Measurements from ENCODE around the gene GRID2.
"Not testable (repeated sequence)": the region's sequence is repeated elsewhere in the genome, so short reads cannot be mapped to it uniquely, and the experiment has no call there.

Gene GRID2

GRCh38 chr4:92444143-92444843 is 140.5 kb downstream of the GRID2 start:
- DNase-seq, result not testable (repeated sequence)

DNA sequence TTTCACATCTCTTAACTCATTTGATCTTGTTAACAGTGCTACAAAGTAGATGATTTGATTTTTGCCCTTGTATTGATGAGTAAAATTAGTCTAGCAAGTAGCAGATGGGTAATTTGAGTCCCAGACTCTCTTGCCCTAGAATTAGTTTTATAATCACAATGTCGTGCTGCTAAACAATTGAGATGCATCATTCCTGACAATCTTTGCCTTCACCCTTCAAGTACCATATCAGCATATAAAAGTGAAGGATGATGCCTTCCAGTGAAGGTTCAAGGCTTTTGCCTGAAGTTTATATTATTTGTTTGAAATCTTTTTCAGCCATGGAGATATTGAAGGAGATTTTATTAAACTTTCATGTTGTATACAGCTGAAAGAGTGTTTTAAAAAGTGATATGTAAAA is 141.4 kb downstream of the GRID2 start:
- no peak for DNase-seq

DNA sequence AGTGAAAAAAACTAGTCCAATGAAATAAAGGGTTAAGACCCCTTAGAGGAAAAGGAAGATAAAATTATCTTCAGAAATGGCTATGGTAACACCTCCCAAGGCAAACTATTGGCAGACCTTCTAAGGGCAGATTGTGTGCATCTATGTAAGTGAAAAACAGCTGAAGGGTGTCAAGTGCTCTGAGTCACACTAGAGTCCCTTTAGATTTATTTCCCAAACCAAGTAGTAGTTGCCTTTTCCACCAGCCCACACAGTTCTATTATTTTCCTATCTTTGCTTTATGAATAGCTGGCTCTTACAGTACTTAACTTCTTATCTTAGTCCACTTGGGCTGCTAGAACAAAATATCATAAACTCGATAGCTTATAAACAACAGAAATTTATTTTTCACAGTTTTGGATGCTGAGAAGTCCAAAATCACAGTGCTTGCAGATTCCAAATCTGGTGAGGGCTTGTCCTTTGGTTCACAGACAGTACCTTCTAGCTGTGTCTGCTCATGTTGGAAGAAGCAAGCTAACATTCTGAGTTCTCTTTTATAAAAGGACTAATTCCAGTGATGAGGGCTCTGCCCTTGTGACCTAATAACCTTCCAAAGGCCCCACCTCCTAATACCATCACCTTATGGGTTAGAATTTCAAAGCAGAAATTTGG is 143.6 kb downstream of the GRID2 start:
- no peak for DNase-seq

GRCh38 chr4:92448176-92448575 is 144.4 kb downstream of the GRID2 start:
- DNase-seq, result not testable (repeated sequence)

DNA sequence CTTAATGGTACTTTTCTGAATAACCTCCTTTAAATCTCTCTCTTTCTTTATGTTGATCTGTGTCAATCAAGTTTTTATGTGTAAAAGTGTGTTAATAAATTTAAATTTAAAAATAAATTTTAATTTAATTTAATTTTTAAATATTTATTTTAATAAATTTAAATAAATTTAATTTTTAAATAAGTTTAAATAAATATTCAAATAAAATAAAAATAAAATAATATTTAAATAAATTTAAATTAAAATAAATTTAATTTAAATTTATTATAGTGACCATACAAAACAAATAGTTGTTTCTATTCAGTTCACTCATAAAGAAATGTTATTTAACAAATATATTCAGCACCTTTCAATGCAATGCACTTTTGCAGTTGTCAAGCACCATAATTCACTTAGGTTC is 146.9 kb downstream of the GRID2 start:
- DNase-seq, result no peak

DNA sequence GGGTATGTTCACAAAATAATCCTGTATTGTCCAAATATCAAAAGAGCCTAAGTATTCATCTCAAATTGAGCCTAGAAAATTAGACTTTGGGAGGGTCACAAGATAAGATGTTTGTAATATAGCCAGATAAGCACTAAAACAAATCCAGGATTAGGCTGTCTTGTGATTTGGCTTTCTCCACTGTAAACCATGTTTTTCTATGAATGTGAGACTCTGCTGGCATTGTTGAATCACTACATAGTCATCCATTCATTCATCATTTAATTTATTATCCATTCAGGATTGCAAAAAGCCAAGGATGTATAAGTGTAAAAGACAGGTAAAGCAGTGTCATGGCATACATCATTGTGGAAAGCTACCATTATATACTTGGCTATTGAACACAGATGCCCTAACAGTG is 148.0 kb downstream of the GRID2 start:
- DNase-seq, result no peak

GRCh38 chr4:92452383-92452782 is 148.6 kb downstream of the GRID2 start:
- not testable (repeated sequence) for DNase-seq

GRCh38 chr4:92455329-92455839 is 151.6 kb downstream of the GRID2 start:
- no peak for DNase-seq

DNA sequence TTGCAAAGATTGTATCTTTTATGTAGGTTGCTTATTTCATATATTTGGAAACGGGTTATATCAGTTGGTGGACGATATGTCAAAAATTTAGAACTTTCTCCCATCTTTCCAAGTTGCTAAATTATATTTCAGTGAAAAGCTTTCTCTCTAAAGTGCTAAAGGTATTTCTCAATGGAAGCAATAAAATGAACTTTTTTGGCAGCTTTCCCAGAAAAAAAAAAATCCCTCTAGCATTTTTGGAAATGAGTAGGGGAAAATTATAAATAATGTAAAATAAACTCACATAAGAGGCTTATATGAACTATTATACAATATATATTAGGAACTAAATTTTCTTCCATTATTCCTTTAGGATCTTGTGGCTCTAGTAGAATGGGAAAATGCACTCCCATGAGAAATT is 152.2 kb downstream of the GRID2 start:
- no peak for DNase-seq

- no peak for DNase-seq
Measured at GRCh38 chr4:92461732-92462131, 158.0 kb downstream of the GRID2 start.

- no peak for DNase-seq
Measured at GRCh38 chr4:92477298-92477697, 173.5 kb downstream of the GRID2 start.

GRCh38 chr4:92483341-92483740 is 179.6 kb downstream of the GRID2 start:
- DNase-seq, result no peak

GRCh38 chr4:92488496-92488895 is 184.7 kb downstream of the GRID2 start:
- DNase-seq, result no peak

DNA sequence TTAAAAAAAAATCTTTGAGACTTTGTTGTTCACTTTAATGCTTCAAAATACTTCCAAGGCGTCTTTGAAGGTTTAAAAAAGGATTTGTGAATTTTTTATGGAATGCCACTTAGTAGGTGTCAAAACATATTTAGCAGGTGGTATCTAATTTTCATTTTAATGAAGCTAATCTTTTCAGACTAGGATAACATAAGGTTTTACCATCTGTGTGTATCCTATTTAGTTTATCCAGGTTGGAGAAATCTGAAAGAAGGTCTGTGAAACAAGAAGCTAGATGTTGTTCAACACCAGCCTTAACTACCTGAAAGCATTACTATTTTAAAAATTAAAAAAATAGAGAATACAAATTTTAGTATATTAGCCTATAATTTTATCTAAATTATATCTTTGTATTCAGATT is 193.4 kb downstream of the GRID2 start:
- DNase-seq, result no peak

GRCh38 chr4:92501456-92501855 is 197.7 kb downstream of the GRID2 start:
- no peak for DNase-seq

DNA sequence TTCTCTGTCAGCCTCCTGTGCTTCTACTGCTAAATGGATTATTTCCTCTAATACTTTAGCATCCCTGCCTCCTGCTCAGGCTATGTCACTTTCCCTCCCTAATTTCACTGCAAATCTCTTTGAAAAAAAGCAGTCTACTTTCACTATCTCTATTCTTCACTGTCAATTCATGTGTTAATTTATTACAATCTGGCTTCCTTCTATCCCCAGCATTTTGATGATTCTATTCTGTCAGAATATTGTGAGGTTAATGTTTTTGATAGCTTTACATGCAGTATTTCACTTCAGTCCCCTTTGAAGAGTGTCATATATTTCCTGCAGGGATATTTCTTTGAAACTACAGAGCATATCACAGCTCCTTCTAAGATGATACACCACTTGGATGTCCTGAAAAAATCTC is 203.2 kb downstream of the GRID2 start:
- no peak for DNase-seq

DNA sequence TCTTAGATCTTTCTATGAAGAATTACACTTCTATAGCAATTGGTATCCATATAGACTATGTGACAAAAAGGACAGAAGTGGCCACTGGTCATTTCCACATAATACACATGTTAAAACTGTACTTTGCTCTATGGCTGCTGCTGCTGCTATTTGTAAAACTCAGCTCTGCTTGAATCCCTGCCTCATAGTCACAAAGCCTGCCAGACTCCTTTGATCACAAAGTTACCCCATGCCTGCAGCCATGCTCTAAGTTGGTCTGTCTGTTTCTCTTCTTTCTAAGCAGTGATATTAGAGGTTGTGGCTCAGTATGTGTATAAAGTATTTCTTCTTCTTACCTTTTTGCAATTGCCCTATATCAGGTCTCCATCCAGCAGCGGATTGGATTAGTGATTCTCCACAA is 210.9 kb downstream of the GRID2 start:
- DNase-seq, result no peak

GRCh38 chr4:92516450-92516849 is 212.7 kb downstream of the GRID2 start:
- DNase-seq, result no peak

DNA sequence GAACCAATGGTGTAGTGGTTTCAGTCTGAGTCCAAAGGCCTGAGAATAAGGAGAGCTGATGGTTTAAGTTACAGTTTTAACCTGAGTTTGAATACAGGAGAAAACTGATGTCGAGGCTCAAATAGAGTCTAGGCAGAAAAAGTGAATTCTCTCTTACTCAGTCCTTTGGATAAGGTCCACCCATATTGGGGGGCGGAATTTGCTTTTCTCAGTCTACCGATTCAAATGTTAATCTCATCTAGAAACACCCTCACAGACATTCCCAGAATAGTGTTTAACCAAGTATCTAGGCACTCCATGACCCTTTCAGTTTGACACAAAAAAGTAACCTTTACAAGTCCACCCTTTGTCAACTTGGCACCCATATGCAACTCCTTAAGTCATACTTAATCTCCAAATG is 216.0 kb downstream of the GRID2 start:
- DNase-seq, result no peak

DNA sequence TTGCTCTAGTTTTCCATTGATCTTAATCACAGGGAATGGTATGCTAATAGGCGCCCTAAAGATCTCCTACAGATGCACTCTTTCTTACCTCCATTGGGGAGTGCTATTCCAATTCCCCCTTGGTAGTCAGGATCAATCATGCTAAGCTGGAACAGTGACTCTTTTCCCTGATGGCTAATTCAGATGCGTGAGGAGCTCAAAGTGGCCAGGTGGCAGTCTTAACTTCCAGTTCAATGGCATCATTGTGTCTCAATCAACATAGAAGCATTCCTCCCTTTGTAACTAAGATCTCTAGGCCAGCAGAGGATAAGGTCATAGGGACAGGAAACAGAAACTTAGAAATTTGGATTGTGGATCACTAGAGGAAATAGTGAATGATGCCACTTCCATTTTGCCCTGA is 216.8 kb downstream of the GRID2 start:
- DNase-seq, result no peak

- DNase-seq, result no peak
Measured at GRCh38 chr4:92521941-92522340, 218.2 kb downstream of the GRID2 start.

- no peak for DNase-seq
Measured at GRCh38 chr4:92522356-92522755, 218.6 kb downstream of the GRID2 start.

GRCh38 chr4:92524131-92524530 is 220.4 kb downstream of the GRID2 start:
- DNase-seq, result no peak

- DNase-seq, result no peak
Measured at GRCh38 chr4:92528541-92528940, 224.8 kb downstream of the GRID2 start.

- DNase-seq, result no peak
Measured at GRCh38 chr4:92529510-92529909, 225.7 kb downstream of the GRID2 start.

All from right forelimb (tissue), 1 donor.